ENCODE measurements around the gene FANCL.
A peak's percentile ranks its signal among the peaks of the same experiment; 100 is the strongest.
"Not testable (repeated sequence)": the region's sequence is repeated elsewhere in the genome, so short reads cannot be mapped to it uniquely, and the experiment has no call there.

Gene FANCL
- total RNA-seq = 7.0 to 7.3 reads per million in 2 donors

DNA sequence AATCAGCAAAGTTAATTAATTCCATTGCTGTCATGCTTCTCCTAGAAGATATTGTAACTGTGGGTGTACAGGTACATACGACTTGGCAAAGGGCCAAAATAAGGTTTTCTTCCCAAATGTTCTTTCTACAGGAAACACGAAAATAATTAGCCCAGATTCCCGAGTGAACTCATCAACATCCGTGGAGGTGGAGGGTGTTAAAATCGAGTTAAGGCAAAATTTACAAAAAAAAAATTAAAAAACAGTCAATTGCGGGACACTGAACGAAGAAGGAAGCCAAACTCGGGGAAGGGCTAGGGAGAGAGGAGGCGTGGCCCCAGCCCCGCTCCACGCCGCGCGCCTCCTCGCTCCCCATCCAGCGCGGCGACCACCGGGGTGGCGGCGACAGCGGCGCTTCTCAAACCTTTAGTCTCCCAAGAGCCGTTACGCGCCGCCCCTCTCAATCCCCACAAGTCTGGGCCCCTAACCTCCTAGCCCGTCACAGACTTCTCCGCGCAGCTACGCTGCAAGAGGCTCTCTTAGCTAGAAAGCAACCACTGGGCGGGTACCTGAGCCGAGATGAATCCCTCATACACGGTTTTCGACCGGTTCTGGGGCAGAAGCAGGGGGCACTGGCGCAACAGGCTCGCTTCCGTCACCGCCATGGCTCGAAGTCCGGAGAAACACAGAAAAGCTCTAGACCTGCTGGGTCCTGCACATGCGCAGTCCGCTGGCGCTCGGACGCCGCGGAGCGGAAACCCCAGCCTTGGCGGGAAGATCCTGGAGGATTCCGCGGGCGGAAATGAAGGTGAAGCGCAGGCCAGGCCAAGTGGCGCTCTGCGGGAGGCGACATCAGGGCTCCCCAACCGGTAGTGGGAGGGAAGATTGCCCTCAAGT, at the start of gene FANCL:
FANCL (minus strand) TSS at position 656 of the 876 bp plus-strand sequence; CDS start at position 644, 12 bp downstream.
- peak; percentile 37 for DNase-seq

DNA sequence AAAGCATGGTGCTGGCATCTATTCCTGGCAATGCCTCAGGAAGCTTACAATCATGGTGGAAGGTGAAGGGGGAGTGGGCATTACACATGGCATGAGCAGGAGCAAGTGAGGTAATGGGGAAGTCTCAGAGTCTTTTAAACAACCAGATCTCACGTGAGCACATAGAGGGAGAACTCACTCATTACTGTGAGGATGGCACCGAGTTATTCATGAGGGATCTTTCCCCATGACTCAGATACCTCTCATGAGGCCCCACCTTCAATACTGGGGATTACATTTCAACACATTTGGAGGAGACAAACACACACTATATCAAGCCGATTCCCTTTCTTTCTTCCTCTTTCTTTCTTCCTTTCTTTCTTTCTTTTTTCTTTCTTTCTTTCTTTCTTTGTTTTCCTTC, 47.9 kb upstream of the FANCL start:
- DNase-seq = no peak

DNA sequence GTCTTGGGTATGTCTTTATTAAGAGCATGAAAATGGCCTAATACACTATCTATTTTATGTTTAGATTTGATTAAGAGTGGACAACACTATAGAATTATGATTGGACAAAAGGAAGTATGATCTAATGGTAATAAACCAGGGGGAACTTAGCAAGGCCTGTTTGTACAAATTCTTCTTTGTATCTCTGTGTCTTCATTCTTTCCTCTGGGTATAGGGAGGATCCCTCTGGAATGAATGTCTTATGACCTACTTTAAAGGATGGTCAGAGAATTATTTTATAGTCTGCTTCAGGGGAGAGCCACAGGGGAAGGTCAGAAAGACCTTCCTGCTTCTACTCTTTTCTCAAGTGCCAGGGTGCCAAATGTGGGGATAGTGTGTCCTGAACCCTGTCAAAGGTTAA, 42.8 kb upstream of the FANCL start:
- DNase-seq = no peak

DNA sequence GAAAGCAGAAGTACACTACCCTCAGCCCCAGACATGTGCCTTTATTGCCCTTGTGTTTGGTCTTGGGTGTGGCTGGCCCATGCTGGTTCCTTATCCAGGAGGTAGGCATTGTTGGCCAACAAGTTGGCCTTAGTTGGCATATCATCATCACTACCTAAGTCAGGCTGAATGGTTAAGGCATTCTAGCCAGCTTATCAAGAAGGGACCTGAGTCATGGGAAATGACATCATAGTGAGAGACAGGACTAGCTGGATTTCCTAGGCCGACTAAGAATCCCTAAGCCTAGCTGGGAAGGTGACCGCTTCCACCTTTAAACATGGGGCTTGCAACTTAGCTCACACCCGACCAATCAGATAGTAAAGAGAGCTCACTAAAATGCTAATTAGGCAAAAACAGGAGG, 34.0 kb upstream of the FANCL start:
- DNase-seq = not testable (repeated sequence)

DNA sequence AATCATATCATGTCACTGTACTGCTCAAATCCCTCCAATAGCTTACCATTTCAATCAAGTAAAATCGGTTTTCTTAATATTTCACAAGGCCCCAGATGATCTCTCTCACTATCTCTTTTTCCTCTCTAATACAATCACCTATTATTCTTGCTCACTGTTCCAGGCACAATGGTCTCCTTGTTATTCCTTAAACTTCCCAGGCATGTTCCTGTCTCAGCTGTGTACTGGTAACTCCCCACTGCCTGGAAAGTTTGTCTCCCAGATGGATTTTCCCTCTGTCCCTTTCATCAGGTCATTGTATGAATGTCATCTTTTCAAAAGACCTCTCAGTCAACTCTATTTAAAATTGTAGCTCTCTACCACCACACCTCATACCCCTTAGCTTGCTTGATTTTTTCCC, 30.7 kb upstream of the FANCL start:
- no peak for DNase-seq

DNA sequence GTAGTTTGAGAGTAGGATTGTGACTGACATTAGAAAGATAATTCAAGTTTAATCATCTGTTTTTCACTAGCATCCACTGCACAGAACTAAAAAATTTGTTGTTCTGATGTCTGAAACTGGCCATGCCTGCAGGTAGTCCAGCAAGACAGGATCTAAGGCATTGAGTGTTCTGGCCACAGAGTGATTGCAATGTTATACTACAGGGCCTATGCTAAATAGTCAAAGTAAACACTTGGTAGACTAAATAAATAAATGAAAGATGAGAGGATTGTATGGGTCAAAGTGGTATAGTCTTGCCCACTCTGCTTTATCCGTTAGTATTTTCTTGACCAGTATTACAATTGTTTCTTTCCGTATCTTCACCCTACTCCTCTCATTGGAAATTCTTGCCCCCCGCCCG, 27.6 kb upstream of the FANCL start:
- DNase-seq = no peak

DNA sequence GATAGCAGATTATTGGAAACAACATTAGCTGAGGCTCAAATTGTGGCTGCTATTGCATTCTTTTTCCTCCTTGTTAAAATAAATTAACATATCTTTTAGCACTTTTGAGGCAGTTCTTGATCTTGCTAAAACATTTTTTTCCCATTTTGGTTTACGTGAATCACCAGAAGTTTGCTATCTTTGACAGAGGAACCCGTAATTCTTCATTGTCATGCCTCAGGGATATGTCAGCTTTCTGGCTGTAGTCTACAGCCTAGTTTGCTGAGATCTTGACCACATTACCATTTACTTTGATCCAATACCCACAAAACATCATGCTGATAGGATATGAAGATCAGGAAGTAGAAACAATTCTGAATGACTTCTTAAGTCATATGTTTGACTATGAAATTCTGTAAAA, 25.1 kb upstream of the FANCL start:
- DNase-seq = no peak

DNA sequence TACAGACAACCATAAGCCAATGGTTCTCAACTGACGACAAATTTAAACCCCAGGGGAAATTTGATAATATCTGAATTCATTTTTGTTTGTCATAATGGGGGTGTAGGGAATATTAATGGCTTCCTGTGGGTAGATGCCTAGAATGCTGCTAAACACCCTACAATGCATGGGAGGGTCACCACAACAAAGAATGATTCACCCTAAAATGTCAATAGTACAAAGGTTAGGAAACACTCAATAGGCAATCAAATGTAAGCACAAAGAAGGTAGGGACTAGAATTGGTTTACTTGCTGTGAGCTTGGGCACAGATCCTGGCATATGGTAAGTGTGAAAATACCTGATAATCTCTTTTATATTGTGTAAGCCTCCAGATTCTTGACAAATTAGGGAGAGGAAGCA, 20.1 kb upstream of the FANCL start:
- DNase-seq = no peak

DNA sequence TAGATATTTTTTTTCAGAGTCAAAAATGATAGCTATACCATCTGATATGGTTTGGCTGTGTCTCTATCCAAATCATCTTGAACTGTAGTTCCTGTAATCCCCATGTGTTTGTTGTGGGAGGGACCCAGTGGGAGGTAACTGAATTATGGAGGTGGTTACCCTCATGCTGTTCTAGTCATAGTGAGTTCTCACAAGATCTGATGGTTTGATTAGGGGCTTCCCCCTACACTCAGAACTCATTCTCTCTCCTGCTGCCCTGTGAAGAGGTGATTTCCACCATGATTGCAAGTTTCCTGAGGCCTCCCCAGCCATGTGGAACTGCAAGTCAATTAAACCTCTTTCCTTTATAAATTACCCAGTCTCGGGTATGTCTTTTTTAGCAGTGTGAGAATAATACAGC, 17.3 kb upstream of the FANCL start:
- DNase-seq = not testable (repeated sequence)

DNA sequence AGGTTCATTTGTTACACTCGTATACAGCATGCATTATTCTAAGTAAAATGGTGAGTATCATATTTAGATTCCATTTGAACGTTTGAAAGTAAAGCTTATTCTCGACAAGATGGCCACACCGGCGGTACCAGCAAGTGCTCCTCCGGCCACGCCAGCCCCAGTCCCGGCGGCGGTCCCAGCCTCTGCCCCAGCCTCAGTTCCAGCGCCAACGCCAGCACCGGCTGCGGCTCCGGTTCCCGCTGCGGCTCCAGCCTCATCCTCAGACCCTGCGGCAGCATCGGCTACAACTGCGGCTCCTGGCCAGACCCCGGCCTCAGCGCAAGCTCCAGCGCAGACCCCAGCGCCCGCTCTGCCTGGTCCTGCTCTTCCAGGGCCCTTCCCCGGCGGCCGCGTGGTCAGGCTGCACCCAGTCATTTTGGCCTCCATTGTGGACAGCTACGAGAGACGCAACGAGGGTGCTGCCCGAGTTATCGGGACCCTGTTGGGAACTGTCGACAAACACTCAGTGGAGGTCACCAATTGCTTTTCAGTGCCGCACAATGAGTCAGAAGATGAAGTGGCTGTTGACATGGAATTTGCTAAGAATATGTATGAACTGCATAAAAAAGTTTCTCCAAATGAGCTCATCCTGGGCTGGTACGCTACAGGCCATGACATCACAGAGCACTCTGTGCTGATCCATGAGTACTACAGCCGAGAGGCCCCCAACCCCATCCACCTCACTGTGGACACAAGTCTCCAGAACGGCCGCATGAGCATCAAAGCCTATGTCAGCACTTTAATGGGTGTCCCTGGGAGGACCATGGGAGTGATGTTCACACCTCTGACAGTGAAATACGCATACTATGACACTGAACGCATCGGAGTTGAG, 10.4 kb upstream of the FANCL start:
- not testable (repeated sequence) for DNase-seq

DNA sequence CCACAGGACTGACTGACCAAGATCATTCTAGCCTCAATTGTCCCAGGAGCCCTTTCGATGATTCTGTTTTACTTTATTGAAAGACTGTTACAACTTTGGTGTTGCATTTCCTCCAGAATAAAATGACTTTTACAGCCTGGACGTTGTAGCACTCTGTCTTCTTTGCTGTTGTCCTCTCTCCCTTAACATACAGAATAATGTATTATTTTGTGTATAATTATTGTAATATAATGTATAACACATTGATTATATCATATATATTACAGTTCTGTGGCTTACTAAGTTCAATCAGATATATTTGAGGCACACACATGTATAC, 380 bp upstream of the FANCL start:
- DNase-seq = no peak

DNA sequence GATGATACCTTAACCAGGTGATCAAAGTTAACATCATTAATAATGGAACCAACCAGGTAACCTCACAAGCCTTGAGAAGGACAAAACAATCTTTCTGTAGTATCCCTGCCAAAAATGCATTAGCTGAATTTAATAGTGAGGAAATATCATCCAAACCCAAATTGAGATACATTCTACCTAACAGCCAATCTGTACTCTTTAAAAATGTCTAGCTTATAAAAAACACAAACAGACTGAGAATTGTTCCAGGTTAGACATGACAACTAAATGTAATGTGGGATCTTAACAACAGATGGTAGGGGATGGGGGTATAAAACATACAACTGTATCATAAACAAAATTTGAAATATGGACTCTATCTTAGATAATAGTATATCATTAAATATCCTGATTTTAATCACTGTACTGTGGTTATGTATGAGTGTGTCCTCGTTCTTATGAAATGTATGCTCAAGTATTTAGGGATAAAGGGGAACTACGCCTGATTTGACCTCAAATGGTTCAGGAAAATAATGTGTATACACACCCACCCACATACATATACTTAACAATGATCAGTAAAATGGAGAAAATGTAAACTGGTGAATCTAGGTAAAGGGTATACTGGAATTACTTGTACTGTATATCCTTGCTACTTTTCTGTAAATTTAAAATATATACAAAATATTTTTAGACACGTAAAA, 1.7 kb downstream of the FANCL start:
- DNase-seq = no peak

DNA sequence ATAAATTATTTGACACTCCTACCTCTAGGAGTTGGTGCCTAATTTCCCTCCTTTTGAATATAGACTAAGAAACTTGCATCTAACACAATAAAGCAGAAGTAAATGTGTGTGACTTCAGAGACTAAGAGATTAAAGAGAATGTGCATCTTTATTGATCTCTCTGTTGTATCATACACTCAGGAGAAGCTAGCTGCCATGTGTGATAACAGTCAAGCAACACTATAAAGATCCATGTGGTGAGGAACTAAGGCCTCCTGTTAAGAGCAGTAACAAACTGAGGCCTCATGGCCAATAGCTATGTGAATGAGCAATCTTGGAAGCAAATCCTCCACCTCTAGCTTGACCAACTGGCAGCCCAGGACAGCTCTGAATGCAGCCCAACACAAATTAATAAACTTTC, 3.4 kb downstream of the FANCL start:
- no peak for DNase-seq

DNA sequence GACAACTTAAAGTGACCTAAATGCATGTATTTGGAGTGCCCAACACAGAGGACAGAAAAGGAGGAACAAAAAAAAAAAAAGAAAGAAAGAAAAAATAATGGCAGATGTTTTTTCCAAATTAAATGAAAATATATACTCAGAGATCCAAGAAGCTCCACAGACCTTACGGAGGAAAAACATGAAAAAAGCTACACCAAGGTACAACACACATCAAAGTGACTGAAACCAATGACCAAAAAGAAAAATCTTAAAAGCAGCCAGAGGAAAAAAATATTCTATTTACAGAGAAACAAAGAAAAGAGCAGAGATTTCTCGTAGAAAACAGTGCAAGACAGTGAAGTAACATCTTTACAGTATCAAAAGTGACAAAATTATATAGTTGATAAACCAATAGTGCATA, 5.1 kb downstream of the FANCL start:
- no peak for DNase-seq

DNA sequence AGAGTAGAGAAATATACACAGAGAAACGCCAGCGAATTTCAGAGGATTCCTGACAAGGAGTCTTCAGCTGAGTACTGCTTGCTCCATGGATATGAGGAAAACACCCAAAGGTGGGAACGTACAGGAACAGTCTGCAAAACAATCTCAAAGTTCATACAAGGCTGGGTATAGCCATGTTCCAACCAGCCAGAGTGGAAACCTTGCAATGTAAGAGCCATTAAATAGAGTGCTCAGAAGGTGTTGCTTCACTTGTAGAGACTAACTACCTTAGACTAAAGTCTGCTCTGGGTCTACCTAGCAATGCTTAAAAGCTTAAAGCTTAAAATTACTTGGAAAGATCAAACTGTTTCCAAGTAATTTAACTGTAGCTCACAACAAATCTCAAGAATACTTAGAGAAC, 6.0 kb downstream of the FANCL start:
- no peak for DNase-seq

DNA sequence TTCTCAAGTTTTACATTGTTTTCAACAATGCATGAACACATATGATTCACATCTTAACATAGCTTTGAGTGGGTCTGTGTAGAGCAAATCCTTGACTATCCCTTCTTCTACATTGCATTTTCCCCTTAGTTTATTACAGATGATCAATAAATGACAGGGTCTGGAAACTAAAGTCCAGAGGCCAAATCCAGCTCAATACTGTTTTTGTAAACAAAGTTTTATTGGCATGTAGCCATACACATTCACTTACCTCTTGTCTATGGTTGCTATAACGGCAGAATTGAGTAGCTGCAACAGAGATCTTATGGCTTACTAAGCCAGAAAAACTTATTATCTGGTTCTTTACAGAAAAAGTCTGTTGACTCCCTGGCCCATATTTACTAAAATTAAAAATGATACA, 12.8 kb downstream of the FANCL start:
- no peak for DNase-seq

DNA sequence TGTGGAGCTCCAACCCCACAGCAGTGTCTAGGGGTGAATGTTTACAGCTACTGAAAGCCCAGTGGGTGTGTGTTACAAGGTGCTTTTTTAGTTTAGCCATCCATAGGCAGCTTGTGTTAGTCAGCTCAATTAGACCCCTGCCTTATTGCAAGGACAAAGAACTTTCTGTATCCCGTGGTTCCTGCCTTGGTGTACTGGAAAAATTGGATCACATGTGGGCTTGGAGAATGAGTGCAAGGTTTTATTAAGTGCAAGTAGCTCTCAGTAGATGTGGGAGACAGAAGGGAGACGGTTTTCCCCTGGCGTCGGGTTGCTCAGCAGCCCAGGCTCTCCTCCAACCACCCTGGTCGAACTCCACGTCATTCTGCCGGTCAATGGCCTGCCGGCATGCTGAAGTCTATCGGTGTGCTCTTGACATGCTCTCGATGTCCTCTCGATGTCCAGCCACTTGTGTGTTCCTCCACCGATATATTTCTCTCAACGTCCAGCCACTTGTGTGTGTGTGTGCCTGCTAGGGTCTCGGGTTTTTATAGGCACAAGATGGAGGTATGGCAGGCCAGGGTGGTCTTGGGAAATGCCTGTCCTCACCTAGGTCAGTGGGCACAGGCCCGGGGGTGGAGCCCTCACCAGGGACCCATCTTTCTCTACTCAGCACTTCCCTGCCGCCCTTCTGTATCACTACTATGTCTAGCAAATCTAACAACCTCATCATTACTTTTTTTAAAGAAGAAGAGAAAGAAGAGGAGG, 13.8 kb downstream of the FANCL start:
- DNase-seq = no peak

DNA sequence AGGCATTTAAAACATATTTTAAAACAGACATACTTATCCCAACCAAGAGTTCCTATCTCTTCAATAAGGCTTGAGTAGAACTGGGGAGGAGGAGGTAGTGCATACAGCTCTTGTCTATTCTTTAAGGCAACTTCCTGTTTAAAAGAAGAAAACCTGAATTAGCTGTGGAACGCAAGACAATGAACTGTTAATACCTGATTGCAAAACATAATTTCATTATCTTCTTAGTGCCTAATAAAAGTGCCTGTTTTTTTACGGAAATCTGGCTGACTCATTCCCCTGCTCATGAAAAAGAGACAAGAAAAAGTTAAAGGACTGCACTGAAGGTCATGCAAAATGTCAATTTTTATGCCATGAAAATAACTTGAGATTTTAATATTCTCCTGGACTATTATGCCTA, 19.2 kb downstream of the FANCL start:
- no peak for DNase-seq

DNA sequence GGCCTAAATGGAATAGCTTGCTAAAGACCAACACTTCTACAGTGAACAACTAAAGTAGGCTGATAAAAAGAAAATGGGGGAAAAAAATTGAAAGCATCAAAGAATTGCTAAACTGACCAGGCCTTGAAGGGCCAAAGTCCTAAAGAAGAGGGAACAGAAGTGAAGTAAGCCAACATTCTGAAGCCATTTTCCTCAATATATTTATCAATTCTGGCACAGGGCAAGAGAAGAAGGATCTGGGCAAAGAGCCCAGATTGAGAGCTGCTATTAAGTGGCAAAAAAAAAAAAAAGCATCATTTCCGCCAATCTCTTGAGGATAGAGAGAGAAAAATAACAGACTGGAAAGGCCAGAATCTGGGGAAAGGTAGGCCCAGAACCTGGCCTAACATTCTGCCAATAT, 25.7 kb downstream of the FANCL start:
- no peak for DNase-seq

DNA sequence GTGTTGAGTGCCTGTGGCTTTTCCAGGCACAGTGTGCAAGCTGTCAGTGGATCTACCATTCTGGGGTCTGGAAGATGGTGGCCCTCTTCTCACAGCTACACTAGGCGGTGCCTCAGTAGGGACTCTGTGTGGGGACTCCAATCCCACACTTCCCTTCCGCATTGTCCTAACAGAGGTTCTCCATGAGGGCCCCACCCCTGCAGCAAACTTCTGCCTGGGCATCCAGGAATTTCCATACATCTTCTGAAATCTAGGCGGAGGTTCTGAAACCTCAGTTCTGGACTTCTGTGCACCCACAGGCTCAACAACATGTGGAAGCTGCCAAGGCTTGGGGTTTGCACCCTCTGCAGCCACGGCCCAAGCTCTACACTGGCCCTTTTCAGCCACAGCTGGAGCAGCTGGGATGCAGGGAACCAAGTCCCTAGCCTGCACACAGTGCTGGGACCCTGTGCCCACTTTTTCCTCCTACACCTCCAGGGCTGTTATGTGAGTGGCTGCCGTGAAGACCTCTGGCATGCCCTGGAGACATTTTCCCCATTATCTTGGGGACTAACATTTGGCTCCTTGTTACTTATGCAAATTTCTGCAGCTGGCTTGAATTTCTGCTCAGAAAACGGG, 30.1 kb downstream of the FANCL start:
- DNase-seq = not testable (repeated sequence)

DNA sequence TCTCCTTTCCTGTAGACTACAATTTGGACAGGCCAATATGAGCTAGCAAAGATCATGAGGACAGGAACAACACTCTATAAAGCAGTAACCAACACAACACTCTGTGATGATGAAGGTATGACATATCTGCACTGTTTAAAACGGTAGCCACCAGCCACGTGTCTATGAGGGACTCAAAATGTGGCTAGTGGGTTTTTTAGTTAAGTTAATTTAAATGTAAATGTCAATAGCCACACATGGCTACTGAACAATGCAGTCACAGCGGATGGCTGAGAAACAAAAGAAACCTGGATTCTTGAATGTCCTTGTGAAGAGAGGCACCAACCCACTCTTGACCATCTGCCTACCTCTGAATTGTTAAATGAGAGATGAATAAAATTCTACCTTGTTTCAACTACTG, 33.9 kb downstream of the FANCL start:
- DNase-seq = no peak

DNA sequence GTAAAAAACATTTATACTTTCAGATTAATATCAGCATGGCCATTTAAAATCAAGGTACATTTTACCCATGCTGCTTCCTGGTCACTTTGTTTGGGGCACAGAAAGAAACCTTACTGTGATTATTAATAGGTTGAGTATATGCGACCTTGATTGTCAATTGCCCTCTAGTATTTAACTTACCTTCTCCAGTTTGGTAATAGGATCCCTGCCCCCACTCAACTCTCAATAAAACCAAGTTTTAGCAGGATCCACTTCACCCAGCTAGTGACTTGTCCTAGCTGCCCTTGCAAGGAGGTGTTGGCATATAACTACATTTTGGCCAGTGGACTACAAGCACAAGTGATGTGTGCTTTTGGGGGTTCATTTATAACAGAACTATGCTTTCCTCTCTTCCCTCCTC, 34.3 kb downstream of the FANCL start:
- no peak for DNase-seq

Measured in T-helper 9 cell (primary cell).